KOPT-K1 (cell line): Measurements from ENCODE around the gene TNNI3K.

ENCODE experiments used
- H3K27ac ChIP-seq: fragments of 200-600 bp; sonication (generic); 2 replicates; pipeline ENCODE4 v1.5.1; 2016; ENCODE audit warnings: antibody characterized with exemption, mild to moderate bottlenecking, low read depth, low read length; ENCODE audit not compliant: poor library complexity, severe bottlenecking
- H3K36me3 ChIP-seq: fragments of 200-600 bp; sonication (generic); 2 replicates; pipeline ENCODE4 v1.5.1; 2017; ENCODE audit warnings: antibody characterized with exemption, mild to moderate bottlenecking, low read length, moderate library complexity; ENCODE audit not compliant: insufficient read depth
- H3K9me3 ChIP-seq: fragments of 200-600 bp; sonication (generic); 2 replicates; pipeline ENCODE4 v1.5.1; 2017; ENCODE audit warnings: antibody characterized with exemption, low read length, mild to moderate bottlenecking; ENCODE audit not compliant: insufficient read depth, poor library complexity, severe bottlenecking

Gene TNNI3K

GRCh38 chr1:74548961-74549750, 314.0 kb downstream of the TNNI3K start:
- Histone ChIP-seq H3K27ac (no peak overlapping the region), H3K9me3 (no peaks in the 10 kb centered on the region), H3K36me3 (no peaks in the 10 kb centered on the region)

- Histone ChIP-seq H3K9me3 (no peaks in the 10 kb centered on the region), H3K27ac (no peak overlapping the region), H3K36me3 (no peaks in the 10 kb centered on the region)
These were observed 314.7 kb downstream of the TNNI3K start for GRCh38 chr1:74549932-74550331.

GRCh38 chr1:74570797-74571492, 335.8 kb downstream of the TNNI3K start:
- no peak overlapping the region for H3K27ac ChIP-seq
- no peaks in the 10 kb centered on the region for H3K36me3 ChIP-seq
- no peaks in the 10 kb centered on the region for H3K9me3 ChIP-seq

- Histone ChIP-seq H3K9me3 (no peaks in the 10 kb centered on the region), H3K36me3 (no peaks in the 10 kb centered on the region), H3K27ac (no peak overlapping the region)
These were observed 336.3 kb downstream of the TNNI3K start for GRCh38 chr1:74571493-74571800.

GRCh38 chr1:74571891-74572290, 336.7 kb downstream of the TNNI3K start:
- Histone ChIP-seq H3K36me3 (no peaks in the 10 kb centered on the region), H3K9me3 (no peaks in the 10 kb centered on the region), H3K27ac (no peak overlapping the region)

GRCh38 chr1:74578101-74578500, 342.9 kb downstream of the TNNI3K start:
- Histone ChIP-seq H3K9me3 (no peaks in the 10 kb centered on the region), H3K36me3 (no peaks in the 10 kb centered on the region), H3K27ac (no peak overlapping the region)

- Histone ChIP-seq H3K27ac (no peak overlapping the region), H3K36me3 (no peaks in the 10 kb centered on the region), H3K9me3 (no peaks in the 10 kb centered on the region)
These were observed 344.2 kb downstream of the TNNI3K start for GRCh38 chr1:74579425-74579824.

GRCh38 chr1:74583397-74583796, 348.2 kb downstream of the TNNI3K start:
- Histone ChIP-seq H3K27ac (no peak overlapping the region), H3K9me3 (no peaks in the 10 kb centered on the region), H3K36me3 (no peaks in the 10 kb centered on the region)

GRCh38 chr1:74584185-74584584, 349.0 kb downstream of the TNNI3K start:
- Histone ChIP-seq H3K27ac (no peak overlapping the region), H3K9me3 (no peaks in the 10 kb centered on the region), H3K36me3 (no peaks in the 10 kb centered on the region)

GRCh38 chr1:74586253-74586897, 351.2 kb downstream of the TNNI3K start:
- Histone ChIP-seq H3K9me3 (no peaks in the 10 kb centered on the region), H3K36me3 (no peaks in the 10 kb centered on the region), H3K27ac (no peak overlapping the region)

GRCh38 chr1:74587888-74588287, 352.7 kb downstream of the TNNI3K start:
- Histone ChIP-seq H3K27ac (no peak overlapping the region), H3K9me3 (no peaks in the 10 kb centered on the region), H3K36me3 (no peaks in the 10 kb centered on the region)

- no peaks in the 10 kb centered on the region for H3K36me3 ChIP-seq
- no peaks in the 10 kb centered on the region for H3K9me3 ChIP-seq
- no peak overlapping the region for H3K27ac ChIP-seq
These were observed 355.1 kb downstream of the TNNI3K start for GRCh38 chr1:74590288-74590687.

GRCh38 chr1:74591949-74592348, 356.8 kb downstream of the TNNI3K start:
- H3K9me3 ChIP-seq: no peaks in the 10 kb centered on the region
- no peaks in the 10 kb centered on the region for H3K36me3 ChIP-seq
- no peak overlapping the region for H3K27ac ChIP-seq

GRCh38 chr1:74592580-74593355, 357.6 kb downstream of the TNNI3K start:
- H3K27ac ChIP-seq: no peak overlapping the region
- H3K9me3 ChIP-seq: no peaks in the 10 kb centered on the region
- H3K36me3 ChIP-seq: no peaks in the 10 kb centered on the region
